HG02885 (cell line): ENCODE results near the gene C10orf67.

Experiments
- ATAC-seq: cut with Tn5 transposase; IDR thresholded peaks from one replicate; pipeline ENCODE4 v1.9.1; 2021; ENCODE audit warnings: mild to moderate bottlenecking; ENCODE audit not compliant: unreplicated experiment, poor library complexity

The C10orf67 gene

GRCh38 chr10:23174977-23175512 is 169.6 kb downstream of the C10orf67 start:
- no peak for ATAC-seq

- no peak for ATAC-seq
These were observed 170.3 kb downstream of the C10orf67 start for GRCh38 chr10:23174074-23174976.

- ATAC-seq = no peak
These were observed 171.2 kb downstream of the C10orf67 start for GRCh38 chr10:23173214-23174073.

GRCh38 chr10:23172429-23173213 is 172.0 kb downstream of the C10orf67 start:
- no peak for ATAC-seq

GRCh38 chr10:23171232-23171876 is 173.2 kb downstream of the C10orf67 start:
- ATAC-seq = no peak

GRCh38 chr10:23158370-23158769 is 186.2 kb downstream of the C10orf67 start:
- ATAC-seq = peak; percentile 77

GRCh38 chr10:23157691-23158369 is 186.8 kb downstream of the C10orf67 start:
- peak; percentile 71 for ATAC-seq

GRCh38 chr10:23157239-23157681 is 187.3 kb downstream of the C10orf67 start:
- peak; percentile 54 for ATAC-seq

- ATAC-seq = no peak
These were observed 188.0 kb downstream of the C10orf67 start for GRCh38 chr10:23156447-23157150.

GRCh38 chr10:23155169-23155568 is 189.4 kb downstream of the C10orf67 start:
- no peak for ATAC-seq
